Stimulated activated CD4-positive, alpha-beta T cell treated with anti-CD3 and anti-CD28 coated beads, Interleukin-12 subunit alpha, Interleukin-12 subunit beta, amount 100 ng/mL, for 48 hours (primary cell): Measurements from ENCODE around the gene TUBE1.
A peak's percentile ranks its signal among the peaks of the same experiment; 100 is the strongest.
"Not testable (repeated sequence)": the region's sequence is repeated elsewhere in the genome, so short reads cannot be mapped to it uniquely, and the experiment has no call there.

ENCODE experiments used
- DNase-seq, 3 donors: peaks; one replicate each; pipeline ENCODE4 v3.0.0-alpha.2; 2020; ENCODE audit warnings: low read depth in 2 of 3, low spot score in 1 of 3

The TUBE1 gene

DNA sequence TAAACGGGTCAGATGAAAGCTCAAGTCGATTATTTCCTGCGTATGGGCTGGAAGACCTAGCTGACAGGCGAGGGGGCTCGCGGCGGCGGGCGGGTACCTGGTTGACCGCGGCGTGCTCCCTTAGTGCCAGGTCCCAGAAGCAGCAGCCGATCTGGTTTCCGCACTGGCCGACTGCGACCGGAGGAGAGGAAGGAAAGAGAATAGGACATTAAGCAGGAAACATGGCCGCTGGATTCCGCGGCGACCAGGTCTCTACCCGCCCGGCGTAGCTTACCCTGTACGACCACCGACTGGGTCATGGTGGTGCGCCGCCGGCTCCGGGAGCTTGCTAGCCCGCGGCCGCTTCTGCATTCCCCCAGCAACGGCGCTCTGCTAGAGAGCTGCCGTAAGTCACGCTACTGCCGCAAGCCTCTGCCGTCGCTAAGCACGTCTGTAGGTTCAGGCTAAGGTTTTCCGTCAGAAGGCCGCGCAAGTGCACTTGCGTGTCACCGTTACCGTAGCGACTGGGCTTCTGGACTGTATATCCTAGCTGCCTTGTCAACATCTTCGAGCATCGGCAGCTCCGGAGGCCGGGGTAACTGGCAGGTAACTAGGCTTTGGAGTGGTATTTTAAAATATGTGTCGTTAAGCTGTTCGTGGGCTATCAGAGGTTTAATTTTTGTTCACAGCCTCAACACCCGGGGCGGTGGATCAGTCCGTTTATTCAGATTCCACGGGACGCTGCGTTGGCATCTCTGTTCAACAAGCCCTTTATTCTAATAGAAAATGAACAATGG lies at the start of gene TUBE1, which contains the start of gene FAM229B:
Gene TUBE1, minus strand, starts transcription at position 347 of the 776 bp plus-strand sequence. Its CDS starts 48 bp downstream, at position 299.
Gene FAM229B, plus strand, starts transcription at position 456 of the 776 bp plus-strand sequence. CDS start 11,693 bp downstream, outside the sequence.
- DNase-seq: peak; percentile 82 to 86 (median 84)

GRCh38 chr6:112130878-112131277 lies 43.6 kb upstream of the TUBE1 start:
- no peak for DNase-seq

DNA sequence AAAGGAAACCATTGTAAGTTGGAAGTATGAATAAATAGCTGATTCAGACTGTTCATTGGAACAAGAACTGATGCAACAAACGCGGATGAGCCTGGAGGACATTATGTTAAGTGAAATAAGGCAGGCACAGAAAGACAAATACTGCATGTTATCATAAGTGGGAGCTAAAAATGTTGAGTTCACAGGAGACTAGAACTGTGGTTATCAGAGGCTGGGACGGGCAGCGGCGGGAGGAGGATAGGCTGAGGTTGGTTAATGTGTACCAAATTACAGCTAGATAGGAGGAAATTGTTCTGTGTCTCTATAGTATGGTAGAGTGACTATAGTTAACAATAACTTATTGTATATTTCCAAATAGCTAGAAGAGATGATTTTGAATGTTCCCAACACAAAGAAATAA lies 40.9 kb upstream of the TUBE1 start:
- no peak for DNase-seq

DNA sequence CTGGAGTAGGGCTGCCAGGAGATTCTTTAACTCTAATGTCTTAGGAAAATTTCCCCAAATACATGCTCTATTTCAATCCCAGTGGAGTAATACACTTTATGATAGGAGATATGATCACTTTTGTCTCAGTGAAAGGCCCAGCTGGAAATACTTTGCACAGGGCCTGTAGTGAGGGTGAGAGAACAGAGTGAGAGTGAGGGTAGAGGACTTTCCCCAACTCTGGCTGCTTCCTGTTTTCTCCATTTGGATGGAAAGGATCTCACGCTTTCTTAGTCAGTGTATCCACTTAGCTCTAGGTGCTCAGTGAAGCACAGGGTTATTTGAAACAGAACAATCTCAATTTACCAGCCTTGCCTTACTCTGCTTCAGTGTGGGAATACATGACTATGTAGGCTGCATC lies 36.7 kb upstream of the TUBE1 start:
- no peak for DNase-seq

GRCh38 chr6:112122756-112123155 lies 35.5 kb upstream of the TUBE1 start:
- DNase-seq: no peak

DNA sequence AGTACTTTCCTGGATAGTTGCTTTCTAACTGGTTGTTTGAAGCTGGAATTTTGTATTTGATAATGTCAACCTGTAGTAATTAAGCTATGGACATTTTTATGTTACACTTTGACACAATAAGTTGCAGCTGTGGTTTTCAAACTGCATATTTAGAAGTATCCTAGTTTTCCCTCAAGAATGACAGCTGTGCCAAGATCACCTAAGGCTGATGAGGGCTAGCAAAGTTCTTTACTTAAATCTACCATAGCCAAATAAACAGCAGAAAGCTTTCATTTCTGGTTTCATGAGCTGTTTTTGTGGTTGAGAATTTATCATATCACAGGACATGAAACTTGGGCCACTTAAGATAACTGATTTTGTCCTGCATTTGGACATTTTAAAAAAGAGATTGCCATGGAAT lies 30.8 kb upstream of the TUBE1 start:
- no peak for DNase-seq

- DNase-seq: peak in 1 of 3 donors; percentile 1
Measured at GRCh38 chr6:112117554-112117953, 30.3 kb upstream of the TUBE1 start.

- DNase-seq: no peak
Measured at GRCh38 chr6:112116221-112116620, 28.9 kb upstream of the TUBE1 start.

DNA sequence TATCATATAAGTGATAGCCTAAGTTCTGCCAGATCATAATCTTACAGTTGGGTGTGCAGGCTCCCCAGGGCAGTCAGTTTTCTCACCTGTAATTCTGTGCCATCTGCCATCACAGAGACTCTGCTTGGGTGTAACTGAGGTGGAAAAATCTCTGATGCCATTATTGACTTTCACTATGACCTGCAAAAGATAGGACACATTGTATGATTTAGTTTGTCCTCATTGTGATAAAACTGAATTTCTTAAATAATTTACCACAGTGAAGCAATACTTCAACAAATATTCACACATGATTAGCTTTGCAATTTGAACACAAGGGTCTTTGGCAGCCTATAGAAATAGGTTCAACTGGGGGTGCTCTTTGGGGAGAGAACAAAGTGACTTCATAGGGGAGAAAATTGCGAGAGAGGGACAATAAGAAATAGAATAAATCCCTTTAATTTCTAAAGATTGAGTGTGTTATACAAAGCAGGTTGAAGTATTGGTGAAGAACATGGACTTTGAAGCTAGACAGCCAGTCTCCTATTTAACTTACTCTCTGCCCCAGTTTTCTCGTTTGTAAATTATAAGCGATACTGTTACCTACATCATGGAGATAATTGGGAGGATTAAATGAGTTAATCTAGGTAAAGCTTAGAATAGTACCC lies 27.4 kb upstream of the TUBE1 start:
- no peak for DNase-seq

GRCh38 chr6:112113918-112114317 lies 26.6 kb upstream of the TUBE1 start:
- DNase-seq: no peak

GRCh38 chr6:112113431-112113830 lies 26.1 kb upstream of the TUBE1 start:
- DNase-seq: no peak

DNA sequence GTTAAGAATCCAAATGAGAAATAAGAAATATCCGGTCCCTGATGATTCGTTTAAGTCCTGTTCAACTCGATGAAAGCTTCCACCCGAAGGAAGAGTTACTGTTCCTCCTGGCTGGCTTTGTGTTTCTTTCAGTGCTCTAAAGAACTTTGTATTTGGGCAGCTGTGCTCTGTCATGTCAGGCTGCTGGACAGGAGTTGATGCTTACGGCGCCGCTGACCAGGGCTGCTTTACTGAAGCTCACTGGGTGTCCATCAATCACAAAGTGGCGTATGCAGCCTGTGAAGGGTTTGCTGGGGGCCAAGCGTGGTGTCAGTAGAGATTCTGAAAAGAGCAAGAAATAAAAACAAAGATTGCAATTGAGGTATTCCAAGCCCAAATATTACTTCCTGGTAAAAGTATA lies 22.0 kb upstream of the TUBE1 start:
- no peak for DNase-seq

DNA sequence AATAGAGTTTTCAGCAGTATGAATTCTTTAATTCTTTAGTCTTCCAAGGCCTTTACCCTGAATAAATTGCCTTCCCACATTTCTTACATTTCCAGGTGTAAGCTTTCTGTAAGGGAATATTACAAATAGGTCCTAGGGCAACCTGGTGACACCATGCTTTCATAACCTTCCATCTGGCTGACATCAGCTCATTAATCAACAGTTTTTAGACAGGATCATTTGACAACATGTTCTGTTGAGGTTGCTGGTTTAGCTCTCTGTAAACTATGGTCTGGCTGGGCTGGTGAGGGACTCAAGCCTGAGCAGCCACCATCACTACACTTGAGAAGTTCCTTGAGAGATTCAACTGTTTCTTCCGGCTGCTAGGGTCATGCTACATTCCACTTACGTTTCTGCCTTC lies 19.3 kb upstream of the TUBE1 start:
- no peak for DNase-seq

GRCh38 chr6:112106026-112106425 lies 18.7 kb upstream of the TUBE1 start:
- not testable (repeated sequence) for DNase-seq

- DNase-seq: no peak
Measured at GRCh38 chr6:112100561-112100960, 13.3 kb upstream of the TUBE1 start.

DNA sequence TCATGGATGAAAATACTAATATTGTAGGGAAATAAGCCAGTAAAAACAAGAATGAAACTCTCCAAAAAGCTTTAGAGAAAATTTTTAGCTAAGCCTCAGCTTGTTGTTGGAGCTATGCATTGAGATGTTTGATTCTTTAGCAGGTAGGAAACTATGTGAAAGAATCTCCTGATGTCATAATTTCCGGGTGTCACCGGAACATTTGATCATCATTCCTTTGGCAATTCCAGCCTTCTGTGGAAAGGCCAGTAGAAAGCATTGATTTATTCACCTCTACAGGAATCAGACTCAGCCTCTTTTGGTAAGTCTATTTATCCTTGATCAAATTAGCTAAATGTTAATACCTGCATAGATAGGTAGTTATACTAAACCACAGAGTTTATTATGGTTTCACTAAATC lies 9.6 kb upstream of the TUBE1 start:
- no peak for DNase-seq

GRCh38 chr6:112087916-112088315 lies 634 bp upstream of the TUBE1 start:
- DNase-seq: no peak

GRCh38 chr6:112086744-112087135 lies 542 bp downstream of the TUBE1 start:
- no peak for DNase-seq

GRCh38 chr6:112085286-112086065 lies 1.8 kb downstream of the TUBE1 start:
- DNase-seq: no peak

GRCh38 chr6:112081569-112081968 lies 5.7 kb downstream of the TUBE1 start:
- DNase-seq: no peak

DNA sequence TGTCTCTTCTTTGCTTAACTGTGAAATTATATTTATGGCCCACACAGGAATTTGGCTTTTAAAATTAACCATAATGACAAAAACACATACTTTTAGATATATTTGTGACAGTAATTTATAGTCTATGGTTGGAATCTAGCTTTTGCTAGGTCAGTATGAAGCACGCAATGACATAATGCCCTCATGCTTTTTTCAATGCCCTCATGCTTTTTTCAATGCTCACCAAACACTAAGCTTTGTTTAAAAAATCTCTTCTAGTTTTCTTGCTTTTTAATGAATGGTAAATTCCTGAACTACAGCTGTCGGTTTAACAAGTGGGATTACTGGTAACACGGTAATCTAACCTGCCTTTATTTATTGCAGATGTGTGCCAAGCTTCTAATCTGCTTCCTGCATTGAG lies 20.7 kb downstream of the TUBE1 start:
- no peak for DNase-seq
